NB4 (cell line): Measurements from ENCODE around the gene DCC.
"Not testable (repeated sequence)": the region's sequence is repeated elsewhere in the genome, so short reads cannot be mapped to it uniquely, and the experiment has no call there.

Experiments
- DNase-seq: peaks from one replicate; pipeline ENCODE4 v3.0.0; 2010; ENCODE audit warnings: low read depth
- H3K4me3 ChIP-seq: one replicate; pipeline ENCODE4 v1.5.1; 2011; ENCODE audit warnings: mild to moderate bottlenecking, low read depth, low read length, moderate library complexity
- CTCF ChIP-seq: IDR thresholded peaks from one replicate; pipeline ENCODE4 v1.5.1; 2012; ENCODE audit warnings: low read depth, low read length
- MAX ChIP-seq: IDR thresholded peaks from 2 replicates; pipeline ENCODE4 v1.6.1; 2011; ENCODE audit warnings: low read depth, low read length
- MYC ChIP-seq: IDR thresholded peaks from 2 replicates; pipeline ENCODE4 v1.6.1; 2011; ENCODE audit warnings: low read depth, low read length
- POLR2A ChIP-seq: IDR thresholded peaks from 2 replicates; pipeline ENCODE4 v1.6.1; 2011; ENCODE audit warnings: mild to moderate bottlenecking; ENCODE audit not compliant: insufficient read length; ENCODE audit errors: extremely low read depth

The DCC gene

GRCh38 chr18:53443831-53444230, 1103.8 kb downstream of the DCC start:
- TF ChIP-seq MAX: no peak
- TF ChIP-seq MYC: no peak
- TF ChIP-seq CTCF: no peak
- no peak for TF ChIP-seq POLR2A
- no peak overlapping the region for H3K4me3 ChIP-seq
- no peak for DNase-seq

DNA sequence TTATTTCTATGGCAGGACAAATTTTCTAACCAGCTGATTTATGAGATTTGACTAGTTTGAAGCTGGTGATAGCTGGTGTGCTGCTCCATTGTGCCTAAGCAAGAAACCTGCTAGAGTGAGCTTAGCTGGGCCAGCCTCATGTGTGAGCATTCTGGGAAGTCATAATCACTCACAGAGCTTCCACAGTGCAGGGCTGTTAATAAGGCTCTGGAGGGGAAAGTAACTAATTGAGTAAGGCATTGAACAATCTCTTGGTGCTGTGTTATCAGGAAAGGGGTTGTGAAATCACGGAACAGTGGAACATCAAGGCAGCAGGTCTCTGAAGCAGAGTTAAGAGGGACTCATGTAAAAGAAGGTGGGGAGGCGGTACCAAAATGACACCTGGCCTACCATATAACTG, 1111.9 kb downstream of the DCC start:
- no peak overlapping the region for H3K4me3 ChIP-seq
- no peak for DNase-seq
- TF ChIP-seq CTCF: no peak
- no peak for TF ChIP-seq MAX
- no peak for TF ChIP-seq POLR2A
- TF ChIP-seq MYC: no peak

GRCh38 chr18:53457068-53457467, 1117.1 kb downstream of the DCC start:
- no peak for TF ChIP-seq MAX
- no peak for TF ChIP-seq MYC
- TF ChIP-seq POLR2A: no peak
- TF ChIP-seq CTCF: no peak
- DNase-seq: no peak
- H3K4me3 ChIP-seq: no peak overlapping the region

DNA sequence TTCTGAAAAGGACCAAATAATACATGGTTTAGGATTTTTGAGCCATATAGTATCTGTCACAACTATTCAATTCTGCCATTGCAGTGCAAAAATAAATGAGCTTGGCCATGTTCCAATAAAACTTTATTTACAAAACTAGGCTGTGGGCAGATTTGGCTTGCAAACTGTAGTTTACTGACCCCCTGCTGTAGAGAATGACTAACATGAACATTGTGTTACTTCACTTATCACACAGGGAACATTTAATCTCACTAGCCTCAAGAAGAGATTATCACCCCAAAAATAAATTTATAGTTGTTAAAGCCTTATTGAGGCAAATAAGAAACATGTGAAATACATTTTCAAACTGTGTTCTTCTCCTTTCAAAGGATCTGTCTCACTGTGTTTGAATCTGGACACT, 1118.3 kb downstream of the DCC start:
- DNase-seq: no peak
- no peak overlapping the region for H3K4me3 ChIP-seq
- TF ChIP-seq MYC (no peak), POLR2A (no peak), MAX (no peak), CTCF (no peak)

- H3K4me3 ChIP-seq: no peak overlapping the region
- no peak for TF ChIP-seq MAX
- TF ChIP-seq CTCF: no peak
- no peak for TF ChIP-seq MYC
- TF ChIP-seq POLR2A: no peak
- DNase-seq: no peak
These were observed 1119.1 kb downstream of the DCC start for GRCh38 chr18:53458944-53459580.

DNA sequence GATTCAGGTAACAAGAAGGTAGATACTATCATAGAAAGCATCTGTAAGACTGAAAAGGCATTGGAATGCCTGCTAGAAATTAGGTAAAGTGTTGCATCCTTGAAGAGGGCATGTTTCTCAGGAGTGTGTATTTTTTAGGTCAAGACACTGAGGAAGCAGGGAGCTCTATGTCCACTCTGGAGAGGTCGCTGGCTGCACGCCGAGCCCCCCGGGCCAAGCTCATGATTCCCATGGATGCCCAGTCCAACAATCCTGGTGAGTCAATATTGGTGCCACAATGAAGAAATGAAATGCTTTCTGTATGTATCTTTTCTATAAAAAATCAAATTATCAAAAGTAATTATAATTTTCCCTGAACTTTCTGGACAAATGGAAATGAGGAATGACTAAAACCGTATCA, 1127.8 kb downstream of the DCC start:
- H3K4me3 ChIP-seq: no peak overlapping the region
- DNase-seq: no peak
- TF ChIP-seq MAX: no peak
- no peak for TF ChIP-seq MYC
- TF ChIP-seq CTCF: no peak

DNA sequence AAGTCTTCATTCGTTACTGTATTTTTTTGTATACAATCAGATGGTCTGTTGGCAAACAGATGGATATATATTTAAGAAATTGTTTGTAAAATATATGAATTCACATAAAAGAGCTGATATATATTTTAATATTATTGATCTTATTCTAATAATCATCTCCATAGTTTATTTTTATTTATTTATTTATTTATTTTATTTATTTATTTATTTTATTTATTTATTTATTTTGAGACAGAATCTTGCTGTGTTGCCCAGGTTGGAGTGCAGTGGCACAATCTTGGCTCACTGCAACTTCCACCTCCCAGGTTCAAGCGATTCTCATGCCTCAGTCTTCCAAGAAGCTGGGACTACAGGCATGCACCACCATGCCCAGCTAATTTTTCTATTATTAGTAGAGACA, 1128.2 kb downstream of the DCC start:
- DNase-seq: not testable (repeated sequence)

More for the DNA sequence above, 1128.2 kb downstream of the DCC start:
- not testable (repeated sequence) for H3K4me3 ChIP-seq
